Activated CD4-positive, alpha-beta memory T cell treated with anti-CD3 and anti-CD28 coated beads for 36 hours (primary cell): Measurements from ENCODE around the gene LBH. TPM values are rescaled to one million over a fixed set of nuclear protein-coding genes. Genes with fewer than 3 reads are reported as not detected.

ENCODE experiments used
- total RNA-seq, 2 experiments: library from RNA; stranded (reverse); gene quantifications; one replicate each; pipeline ENCODE4 v1.2.3, GENCODE V29; 2021

LBH gene
- total RNA-seq, 2 experiments from 2014 or later: 109 to 112 TPM

Other genes starting within 250 kb of the LBH start
- gene YPEL5, start 84.5 kb upstream of the LBH start, total RNA-seq: 10 to 100 TPM; 43.3 to 43.4 TPM
- 10 to 100 TPM; 21.5 to 24.3 TPM for gene LCLAT1, start 215.7 kb downstream of the LBH start, total RNA-seq